Measurements from ENCODE around the gene EML1. TPM values are rescaled to one million over a fixed set of nuclear protein-coding genes. Genes with fewer than 3 reads are reported as not detected.

Gene EML1
- total RNA-seq, 1 donor from 2014 or later: 57.2 TPM

DNA sequence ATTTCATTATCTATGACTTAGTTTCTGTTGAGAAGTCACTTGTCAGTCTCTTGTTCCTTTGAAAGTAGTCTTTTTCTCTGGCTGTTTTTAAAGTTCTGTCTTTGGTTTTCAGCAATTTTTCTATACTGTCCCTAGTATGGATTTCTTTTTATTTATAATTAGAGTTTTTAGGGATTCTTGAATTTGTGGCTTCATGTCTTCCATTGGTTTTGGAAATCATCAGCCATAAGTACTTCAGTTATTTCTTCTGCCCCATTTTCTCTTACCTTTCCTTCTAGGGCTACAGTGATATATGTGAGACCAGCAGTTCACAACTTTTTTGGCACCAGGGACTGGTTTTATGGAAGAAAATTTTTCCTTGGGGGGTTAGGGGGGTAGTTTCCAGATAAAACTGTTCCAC is 182.0 kb downstream of the EML1 start:
- peaks cover 10% of the 10 kb centered on the region for H3K4me1 Mint-ChIP-seq
- Histone ChIP-seq H3K9me3 (ENCODE audit: low read depth) (peaks cover 4% of the 10 kb centered on the region), H3K9ac (no peak overlapping the region), H3K79me2 (ENCODE audit: low read depth) (peaks cover 77% of the 10 kb centered on the region), H4K20me1 (ENCODE audit: low read depth) (peaks cover 3% of the 10 kb centered on the region), H3K4me2 (no peak overlapping the region), H3K36me3 (peaks cover 5% of the 10 kb centered on the region), H2AFZ (replicated peaks) (no peak overlapping the region), H3F3A (ENCODE audit: low read depth) (peaks cover 5% of the 10 kb centered on the region), H3K27me3 (peaks cover 9% of the 10 kb centered on the region), H3K4me1 (peaks cover 5% of the 10 kb centered on the region), H3K4me3 (no peak overlapping the region), H3K27ac (no peak overlapping the region)
- peaks cover 40% of the 10 kb centered on the region for H3K36me3 Mint-ChIP-seq
- H3K9me3 Mint-ChIP-seq: peaks cover 45% of the 10 kb centered on the region
- no peak overlapping the region for H3K4me3 Mint-ChIP-seq
- TF ChIP-seq EZH2phosphoT487 (IDR thresholded peaks at IDR 0.05): no peak
- TF ChIP-seq EZH2 (IDR thresholded peaks at IDR 0.05): no peak
- TF ChIP-seq, protein P1, sequence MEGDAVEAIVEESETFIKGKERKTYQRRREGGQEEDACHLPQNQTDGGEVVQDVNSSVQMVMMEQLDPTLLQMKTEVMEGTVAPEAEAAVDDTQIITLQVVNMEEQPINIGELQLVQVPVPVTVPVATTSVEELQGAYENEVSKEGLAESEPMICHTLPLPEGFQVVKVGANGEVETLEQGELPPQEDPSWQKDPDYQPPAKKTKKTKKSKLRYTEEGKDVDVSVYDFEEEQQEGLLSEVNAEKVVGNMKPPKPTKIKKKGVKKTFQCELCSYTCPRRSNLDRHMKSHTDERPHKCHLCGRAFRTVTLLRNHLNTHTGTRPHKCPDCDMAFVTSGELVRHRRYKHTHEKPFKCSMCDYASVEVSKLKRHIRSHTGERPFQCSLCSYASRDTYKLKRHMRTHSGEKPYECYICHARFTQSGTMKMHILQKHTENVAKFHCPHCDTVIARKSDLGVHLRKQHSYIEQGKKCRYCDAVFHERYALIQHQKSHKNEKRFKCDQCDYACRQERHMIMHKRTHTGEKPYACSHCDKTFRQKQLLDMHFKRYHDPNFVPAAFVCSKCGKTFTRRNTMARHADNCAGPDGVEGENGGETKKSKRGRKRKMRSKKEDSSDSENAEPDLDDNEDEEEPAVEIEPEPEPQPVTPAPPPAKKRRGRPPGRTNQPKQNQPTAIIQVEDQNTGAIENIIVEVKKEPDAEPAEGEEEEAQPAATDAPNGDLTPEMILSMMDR (IDR thresholded peaks at IDR 0.05): no peak
- DNase-seq (ENCODE audit: low spot score): no peak
- no peak overlapping the region for H3K27ac Mint-ChIP-seq
- peaks cover 17% of the 10 kb centered on the region for H3K27me3 Mint-ChIP-seq (ENCODE audit: insufficient read depth, low read depth)

DNA sequence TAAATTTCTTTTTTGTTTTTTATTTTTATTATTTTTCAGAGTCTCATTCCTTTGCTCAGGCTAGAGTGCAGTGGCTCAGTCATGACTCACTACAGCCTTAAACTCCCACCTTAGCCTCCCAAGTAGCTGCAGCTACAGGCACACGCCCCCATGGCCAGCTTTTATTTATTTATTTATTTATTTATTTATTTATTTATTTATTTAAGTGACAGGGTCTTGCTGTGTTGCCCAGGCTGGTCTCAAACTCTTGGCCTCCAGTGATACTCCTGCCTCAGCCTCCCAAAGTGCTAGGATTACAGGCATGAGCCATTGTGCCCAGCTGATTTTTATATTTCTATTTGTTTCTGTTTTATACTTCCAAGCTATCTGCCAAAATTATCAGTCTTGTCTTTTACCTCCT is 182.8 kb downstream of the EML1 start:
- H3K4me1 ChIP-seq: peaks cover 5% of the 10 kb centered on the region
- H3K79me2 ChIP-seq (ENCODE audit: low read depth): peaks cover 81% of the 10 kb centered on the region
- peaks cover under 1% of the 10 kb centered on the region for H3K27me3 ChIP-seq
- H4K20me1 ChIP-seq (ENCODE audit: low read depth): peaks cover 11% of the 10 kb centered on the region
- Mint-ChIP-seq H3K36me3 (peaks cover 40% of the 10 kb centered on the region), H3K4me3 (no peak overlapping the region), H3K4me1 (peaks cover 7% of the 10 kb centered on the region), H3K9me3 (peaks cover 42% of the 10 kb centered on the region), H3K27ac (no peak overlapping the region), H3K27me3 (ENCODE audit: insufficient read depth, low read depth) (peaks cover 10% of the 10 kb centered on the region)
- H3K9ac ChIP-seq: no peak overlapping the region
- H3K27ac ChIP-seq: no peak overlapping the region
- TF ChIP-seq EZH2phosphoT487 (IDR thresholded peaks at IDR 0.05): no peak
- peaks cover 5% of the 10 kb centered on the region for H3K36me3 ChIP-seq
- no peak overlapping the region for H3K4me3 ChIP-seq
- H3K4me2 ChIP-seq: no peak overlapping the region
- no peak overlapping the region for H2AFZ ChIP-seq (replicated peaks)
- peaks cover 4% of the 10 kb centered on the region for H3K9me3 ChIP-seq (ENCODE audit: low read depth)
- DNase-seq (ENCODE audit: low spot score): no peak
- H3F3A ChIP-seq (ENCODE audit: low read depth): peaks cover 1% of the 10 kb centered on the region

DNA sequence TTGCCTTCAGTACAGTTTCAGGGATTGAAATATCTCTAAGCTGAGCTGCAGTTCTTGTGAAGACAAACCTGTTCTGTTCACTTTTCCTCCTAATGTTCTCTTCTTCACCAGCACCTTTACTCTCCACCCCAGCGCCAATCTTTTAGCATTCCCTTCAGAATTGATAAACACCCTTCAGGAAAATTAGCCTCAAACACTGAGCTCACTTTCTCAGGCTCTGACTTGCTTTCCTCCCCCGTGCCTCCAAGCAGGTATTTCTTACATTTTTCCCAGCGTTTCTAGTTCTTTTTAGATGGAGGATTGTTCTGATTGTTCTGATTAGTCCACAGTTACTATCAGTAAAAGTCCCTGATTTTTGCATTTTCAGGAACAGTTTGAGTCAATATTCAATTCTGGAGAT is 183.5 kb downstream of the EML1 start:
- no peak overlapping the region for H3K4me3 Mint-ChIP-seq
- H3K79me2 ChIP-seq (ENCODE audit: low read depth): peaks cover 81% of the 10 kb centered on the region

DNA sequence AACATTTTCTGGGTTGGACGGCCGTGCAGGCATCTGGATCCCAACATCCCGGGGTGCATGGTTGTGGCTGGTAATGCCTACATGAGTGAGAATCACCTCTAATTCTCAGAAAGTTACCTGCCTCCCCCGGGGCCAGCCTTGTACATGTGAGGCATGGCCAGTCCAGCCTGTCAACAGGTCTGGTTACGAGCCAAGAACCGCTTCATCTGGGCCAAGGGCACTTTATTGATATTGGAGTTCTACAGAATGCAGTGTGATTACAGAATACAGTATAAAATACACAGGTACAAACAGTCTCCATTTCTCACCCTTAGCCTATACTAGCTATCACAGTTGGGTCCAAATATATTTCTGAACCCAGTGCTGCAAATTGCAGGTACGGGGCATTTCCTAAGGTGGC is 187.1 kb downstream of the EML1 start:
- Mint-ChIP-seq H3K9me3 (peaks cover 32% of the 10 kb centered on the region), H3K27ac (no peak overlapping the region), H3K4me3 (no peak overlapping the region), H3K36me3 (peaks cover 24% of the 10 kb centered on the region), H3K27me3 (ENCODE audit: insufficient read depth, low read depth) (peaks cover 1% of the 10 kb centered on the region), H3K4me1 (no peaks in the 10 kb centered on the region)
- peaks cover 9% of the 10 kb centered on the region for H3F3A ChIP-seq (ENCODE audit: low read depth)
- no peak overlapping the region for H2AFZ ChIP-seq (replicated peaks)
- DNase-seq (ENCODE audit: low spot score): no peak
- H4K20me1 ChIP-seq (ENCODE audit: low read depth): peaks cover 29% of the 10 kb centered on the region
- no peaks in the 10 kb centered on the region for H3K27me3 ChIP-seq
- H3K79me2 ChIP-seq (ENCODE audit: low read depth): peaks cover 76% of the 10 kb centered on the region
- H3K9ac ChIP-seq: no peak overlapping the region
- H3K9me3 ChIP-seq (ENCODE audit: low read depth): peaks cover 4% of the 10 kb centered on the region
- H3K4me2 ChIP-seq: no peak overlapping the region
- TF ChIP-seq, protein P1 (IDR thresholded peaks at IDR 0.05): no peak
- no peak for TF ChIP-seq EZH2 (IDR thresholded peaks at IDR 0.05)
- TF ChIP-seq EZH2phosphoT487 (IDR thresholded peaks at IDR 0.05): no peak
- no peak overlapping the region for H3K27ac ChIP-seq
- no peak overlapping the region for H3K4me3 ChIP-seq
- H3K4me1 ChIP-seq: peaks cover 4% of the 10 kb centered on the region
- no peaks in the 10 kb centered on the region for H3K36me3 ChIP-seq

More for the DNA sequence above, 183.5 kb downstream of the EML1 start:
- Histone ChIP-seq H3K9me3 (ENCODE audit: low read depth) (peaks cover 4% of the 10 kb centered on the region), H3F3A (ENCODE audit: low read depth) (peaks cover 5% of the 10 kb centered on the region), H3K4me2 (no peak overlapping the region), H3K9ac (no peak overlapping the region), H2AFZ (replicated peaks) (no peak overlapping the region), H3K36me3 (peaks cover 5% of the 10 kb centered on the region), H3K4me3 (no peak overlapping the region), H3K4me1 (peaks cover 5% of the 10 kb centered on the region), H4K20me1 (ENCODE audit: low read depth) (peaks cover 16% of the 10 kb centered on the region), H3K27ac (no peak overlapping the region), H3K27me3 (no peaks in the 10 kb centered on the region)
- Mint-ChIP-seq H3K27me3 (ENCODE audit: insufficient read depth, low read depth) (peaks cover 10% of the 10 kb centered on the region), H3K4me1 (peaks cover 7% of the 10 kb centered on the region), H3K27ac (no peak overlapping the region), H3K9me3 (peaks cover 42% of the 10 kb centered on the region), H3K36me3 (peaks cover 40% of the 10 kb centered on the region)
- TF ChIP-seq EZH2 (IDR thresholded peaks at IDR 0.05) (no peak), EZH2phosphoT487 (IDR thresholded peaks at IDR 0.05) (no peak)
- TF ChIP-seq, protein P1 (IDR thresholded peaks at IDR 0.05): no peak
- DNase-seq (ENCODE audit: low spot score): no peak

Data from neural progenitor cell (in vitro differentiated cells).